GM04504 (cell line): ENCODE data around the gene TRMU.

Experiments used
- DNase-seq: peaks from one replicate; pipeline ENCODE4 v3.0.0-alpha.2; 2012; ENCODE audit warnings: low read depth

The TRMU gene

DNA sequence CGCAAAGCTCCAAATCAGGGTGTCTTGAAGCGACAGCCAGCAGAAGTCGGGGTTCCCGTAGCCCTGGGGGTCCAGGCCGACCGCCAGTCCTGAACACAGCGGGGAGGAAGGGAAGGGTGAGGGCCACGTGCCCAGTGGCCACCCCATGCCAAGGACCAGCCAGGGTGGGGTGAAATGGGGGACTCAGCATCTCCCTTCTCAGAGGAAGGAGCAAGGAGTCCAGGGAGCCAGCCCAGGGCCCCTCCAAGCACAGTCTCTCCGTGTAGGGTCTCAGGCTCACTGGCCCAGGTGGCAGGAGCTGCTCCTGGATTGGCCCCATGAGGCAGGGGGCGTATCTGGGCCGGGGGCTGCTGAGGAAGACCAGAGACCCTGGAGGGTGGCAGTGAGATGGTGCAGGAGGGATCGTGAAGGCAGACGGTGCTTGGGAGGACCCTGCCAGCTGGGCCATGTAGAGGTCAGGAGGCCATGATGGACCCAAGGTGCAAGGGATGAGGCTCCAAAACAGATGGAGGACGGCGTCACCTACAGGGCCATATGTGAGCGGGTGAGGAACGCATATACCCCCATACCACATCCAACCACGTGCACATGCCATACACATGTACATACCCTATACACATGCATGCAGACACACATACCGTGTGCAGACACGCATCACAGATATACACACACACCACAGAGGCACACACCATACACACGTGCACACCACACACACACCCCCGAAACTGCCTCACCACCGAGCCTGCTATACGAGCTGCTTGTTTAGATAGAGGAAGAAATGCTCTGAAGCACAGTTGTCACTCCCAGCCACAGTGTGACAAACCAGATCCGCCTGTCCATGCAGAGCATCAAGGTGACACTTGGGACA is 34.4 kb downstream of the TRMU start:
- DNase-seq: no peak

DNA sequence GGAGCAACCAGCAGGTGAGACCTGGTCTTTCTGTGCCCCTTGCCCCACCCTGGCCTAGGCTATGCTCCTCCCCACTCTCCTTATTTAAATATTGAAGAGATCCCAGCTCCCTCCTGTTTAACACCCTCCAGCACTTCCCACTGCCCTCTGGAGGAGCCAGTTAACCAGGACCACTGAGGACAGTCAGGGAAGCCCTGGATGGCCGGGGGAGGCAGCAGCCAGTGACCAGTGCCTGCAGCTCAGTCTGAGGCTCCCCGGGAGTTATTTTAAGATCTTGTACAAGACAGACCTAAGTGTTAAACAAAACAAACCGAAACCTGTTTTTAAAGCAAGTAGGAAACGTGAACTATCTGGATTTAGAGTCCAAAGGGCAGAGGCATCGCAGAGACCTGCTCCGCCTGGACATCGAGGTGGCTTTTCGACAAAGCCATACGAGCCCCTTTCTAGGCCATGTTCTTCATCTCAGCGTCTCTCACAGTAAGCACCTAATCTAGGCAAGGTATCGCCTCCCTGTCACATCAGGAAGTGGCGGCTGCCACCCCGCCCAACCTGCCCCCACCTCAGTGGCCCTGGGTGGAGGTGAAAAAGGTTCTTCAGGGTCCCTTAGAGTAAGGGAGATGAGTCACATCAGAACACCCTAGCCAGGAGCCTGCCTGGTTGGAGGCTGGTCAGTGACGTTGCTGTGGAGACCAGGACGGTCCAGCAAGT is 35.2 kb downstream of the TRMU start:
- no peak for DNase-seq

DNA sequence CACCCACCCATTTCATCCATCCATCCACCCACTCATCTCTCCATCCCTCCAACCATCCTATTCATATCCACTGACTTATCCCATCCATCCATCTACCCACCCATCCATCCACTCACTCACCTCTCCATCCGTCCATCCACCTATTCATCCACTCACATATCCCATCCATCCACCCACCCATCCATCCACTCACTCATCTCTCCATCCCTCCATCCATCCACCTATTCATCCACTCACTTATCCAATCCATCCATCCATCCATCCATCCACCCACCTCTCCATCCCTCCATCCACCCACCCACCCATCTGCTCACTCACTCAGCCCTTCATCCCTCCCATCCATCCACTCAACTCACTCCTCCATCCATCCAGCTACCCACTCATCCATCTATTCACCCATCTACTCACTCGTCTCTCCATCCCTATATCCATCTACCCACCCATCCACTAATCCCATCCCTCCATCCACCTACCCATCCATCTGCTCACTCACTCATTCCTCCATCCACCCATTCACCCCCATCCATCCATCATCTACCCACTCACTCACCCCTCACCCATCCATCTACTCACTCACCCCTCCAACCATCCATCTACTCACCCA is 36.2 kb downstream of the TRMU start:
- no peak for DNase-seq

DNA sequence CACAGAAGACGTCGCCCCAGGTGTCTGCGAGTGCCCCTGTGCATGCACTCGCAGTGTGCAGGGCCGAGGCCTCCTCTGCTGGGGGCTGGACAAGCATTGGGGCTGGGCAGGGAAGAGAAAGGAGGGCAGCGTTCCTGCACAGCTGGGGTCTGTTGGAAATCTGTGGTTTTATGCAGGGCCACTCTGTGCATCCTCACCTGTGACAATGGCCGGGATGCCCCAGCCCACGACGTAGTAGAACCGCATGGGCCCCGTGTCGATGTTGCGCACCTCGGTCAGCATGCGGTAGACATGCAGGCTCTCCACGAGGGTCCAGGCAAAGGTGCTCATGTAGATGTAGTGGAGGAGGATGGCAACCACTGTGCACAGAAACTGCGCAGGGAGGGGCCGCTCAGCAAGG is 37.2 kb downstream of the TRMU start:
- DNase-seq: no peak

DNA sequence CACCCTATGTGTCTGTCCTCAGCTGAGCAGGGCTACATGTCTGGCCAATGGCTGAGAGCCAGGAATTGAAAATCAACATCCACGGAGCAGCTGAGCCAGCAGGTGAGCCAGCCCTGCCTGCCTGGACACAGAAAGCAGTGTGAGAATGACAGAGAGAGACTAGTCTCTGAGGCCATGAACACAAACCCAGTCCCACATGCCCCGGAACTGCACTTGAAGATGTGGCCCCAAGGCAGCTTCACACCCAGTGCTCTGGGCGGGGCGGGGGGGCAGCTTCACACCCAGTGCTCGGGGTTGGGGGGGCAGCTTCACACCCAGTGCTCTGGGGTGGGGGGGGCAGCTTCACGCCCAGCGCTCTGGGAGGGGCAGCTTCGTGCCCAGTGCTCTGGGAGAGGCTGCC is 37.6 kb downstream of the TRMU start:
- DNase-seq: no peak

DNA sequence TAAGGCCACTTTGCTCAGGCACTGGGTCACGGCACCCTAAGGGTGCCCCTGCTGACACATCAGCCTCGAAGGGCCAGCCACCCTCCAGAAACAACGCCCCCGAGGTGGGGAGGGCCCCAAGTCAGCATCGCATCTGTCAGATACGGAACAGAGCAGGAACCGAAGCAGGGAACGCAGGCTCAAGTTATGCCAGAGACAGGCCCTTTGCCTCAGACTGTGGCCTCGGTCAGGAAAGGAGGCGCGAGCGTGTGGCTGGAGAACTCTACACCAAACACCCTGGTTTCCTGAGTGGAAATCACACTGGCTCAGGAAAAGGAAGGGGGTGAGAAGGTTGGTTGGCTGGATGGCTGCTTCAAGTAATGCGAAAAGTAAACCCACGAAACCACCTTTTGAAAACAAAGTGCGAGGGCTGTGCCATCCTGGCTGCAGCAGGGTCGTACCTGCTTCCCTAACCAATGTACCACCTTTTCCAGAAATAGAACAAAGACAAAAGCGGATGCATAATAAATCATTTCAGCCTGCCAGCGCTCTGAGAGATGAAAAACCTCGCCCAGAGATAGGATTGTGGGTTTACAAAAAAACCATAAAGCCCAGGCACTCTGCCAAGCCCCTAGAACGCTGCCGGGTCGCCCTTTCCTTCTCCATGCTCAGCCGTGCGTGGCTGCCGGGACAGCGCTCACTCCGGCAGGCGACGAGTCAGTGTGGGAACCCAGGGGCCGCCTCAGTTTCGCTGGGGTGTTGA is 38.6 kb downstream of the TRMU start:
- no peak for DNase-seq

DNA sequence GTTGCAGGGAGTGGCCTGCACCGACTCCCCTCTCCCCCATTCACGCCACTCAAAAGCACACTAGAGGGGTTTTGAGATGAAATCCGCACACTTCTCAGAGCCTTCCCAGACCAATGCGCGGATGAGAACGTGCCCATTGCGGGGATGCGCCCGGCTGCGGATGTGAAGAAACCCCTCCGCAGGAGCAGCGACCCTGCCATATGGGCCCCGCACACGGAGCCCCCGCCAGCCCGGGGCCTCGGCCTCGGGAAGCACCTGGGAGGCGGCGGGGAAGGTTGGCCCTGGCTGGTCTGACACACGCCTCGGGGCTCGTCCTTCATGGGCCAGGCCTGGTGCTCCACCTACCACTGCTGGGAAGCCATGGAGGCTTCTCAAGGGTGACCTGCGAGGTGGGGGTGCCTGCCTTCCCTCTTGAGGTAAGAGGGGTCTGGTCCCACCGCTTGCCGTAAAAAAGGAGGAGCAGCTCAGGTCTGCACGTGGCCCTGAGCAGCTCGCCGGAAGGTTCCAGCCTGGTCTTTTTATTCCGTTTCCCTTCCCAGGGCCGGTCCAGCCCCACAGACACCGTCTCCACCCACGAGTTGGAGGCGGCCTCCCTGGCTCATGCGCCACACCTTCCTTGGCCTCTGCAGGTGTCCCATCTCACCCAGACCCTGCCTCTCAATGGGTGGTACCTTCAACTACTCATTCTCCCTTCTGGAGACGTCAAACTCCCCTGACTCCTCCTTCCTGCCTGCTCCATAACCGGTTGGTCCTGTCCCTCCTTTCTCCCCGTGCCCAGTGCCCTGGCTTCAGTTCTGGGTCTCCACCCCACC is 39.4 kb downstream of the TRMU start:
- DNase-seq: no peak

DNA sequence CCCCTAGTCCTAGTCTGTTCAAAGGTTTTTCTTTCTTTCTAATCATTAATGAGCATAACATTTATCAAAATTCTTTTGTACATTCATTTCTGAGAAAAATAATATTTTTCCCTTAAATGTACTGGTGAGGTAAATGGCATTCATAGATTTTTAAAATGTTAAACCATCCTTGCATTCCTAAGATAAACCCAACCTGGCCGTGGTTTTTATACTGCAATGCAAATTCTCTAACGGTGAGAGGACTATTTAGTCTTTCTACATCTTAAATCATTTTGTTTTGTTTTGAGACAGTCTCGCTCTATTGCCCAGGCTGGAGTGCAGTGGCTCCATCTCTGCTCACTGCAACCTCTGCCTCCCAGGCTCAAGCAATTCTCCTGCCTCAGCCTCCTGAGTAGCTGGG is 40.6 kb downstream of the TRMU start:
- DNase-seq: no peak

DNA sequence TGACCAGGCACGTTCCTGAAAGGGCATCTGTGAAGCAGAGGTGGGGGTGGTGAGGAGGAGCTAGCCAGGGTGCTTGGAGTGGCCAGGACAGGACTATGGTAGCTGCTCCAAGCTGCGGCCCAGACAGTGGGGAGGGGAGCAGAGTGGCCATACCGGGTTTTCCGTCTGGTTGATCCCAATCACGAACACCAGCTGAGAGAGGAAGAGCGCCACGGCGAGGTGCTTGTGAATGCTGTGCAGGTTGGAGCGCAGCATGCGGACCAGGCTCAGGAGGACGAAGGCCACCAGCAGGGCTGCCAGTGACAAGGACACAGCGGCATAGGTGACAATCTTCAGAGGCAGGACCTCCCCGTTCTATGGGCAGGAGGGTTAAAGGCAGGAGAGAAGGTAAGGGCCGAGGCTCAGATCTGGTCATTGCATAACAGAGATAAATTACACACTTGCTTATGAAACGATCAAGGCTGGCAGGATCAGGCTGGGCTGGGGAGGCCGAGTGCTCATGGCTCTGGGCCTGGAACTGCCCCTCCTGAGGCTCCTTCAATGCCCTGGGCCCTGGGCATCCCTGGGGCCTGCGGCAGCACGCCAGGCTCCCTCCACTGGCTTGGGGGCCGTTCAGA is 41.5 kb downstream of the TRMU start:
- DNase-seq: no peak

DNA sequence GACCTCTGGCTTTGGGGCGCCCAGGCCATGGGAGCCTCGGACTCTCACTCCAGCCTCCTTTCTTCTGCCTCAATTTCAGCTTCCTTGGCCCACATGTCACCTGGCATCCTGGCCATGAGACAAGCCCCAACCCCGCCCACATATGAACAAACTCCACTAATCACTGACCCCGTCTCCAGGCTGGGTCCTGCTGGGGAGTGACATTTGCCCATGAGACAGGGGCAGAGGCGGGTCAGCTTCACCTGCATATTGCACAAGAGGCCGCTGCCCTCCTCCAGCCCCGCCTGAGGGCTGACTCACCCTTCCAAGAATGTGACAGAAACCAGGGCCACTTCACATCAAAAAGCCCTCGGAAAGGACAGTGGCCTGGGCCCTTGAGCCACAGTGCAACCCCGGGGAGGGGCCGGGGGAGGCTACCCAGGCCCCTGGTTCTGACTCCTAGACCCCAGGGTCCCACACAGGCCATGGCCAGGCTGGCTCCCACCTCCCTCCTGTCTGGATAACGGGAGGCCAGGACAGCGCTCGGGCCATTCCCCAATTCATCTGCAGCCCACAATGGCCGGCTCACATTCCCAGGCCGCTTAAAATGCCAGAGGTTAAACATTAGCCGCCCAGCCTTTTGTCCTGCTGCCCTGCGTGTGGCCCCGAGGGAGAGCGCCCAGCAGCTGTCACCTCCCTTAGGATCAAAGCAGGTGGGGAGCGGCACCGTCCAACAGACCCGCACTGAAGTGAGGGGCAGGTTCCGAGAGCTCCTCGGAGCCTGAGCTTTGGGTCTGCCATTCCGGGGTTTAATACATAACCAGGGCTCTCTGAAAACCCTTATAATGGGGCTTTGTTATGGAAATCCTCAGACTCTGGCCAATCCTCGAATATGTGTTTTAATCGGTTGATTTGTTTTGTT is 42.3 kb downstream of the TRMU start:
- DNase-seq: no peak

DNA sequence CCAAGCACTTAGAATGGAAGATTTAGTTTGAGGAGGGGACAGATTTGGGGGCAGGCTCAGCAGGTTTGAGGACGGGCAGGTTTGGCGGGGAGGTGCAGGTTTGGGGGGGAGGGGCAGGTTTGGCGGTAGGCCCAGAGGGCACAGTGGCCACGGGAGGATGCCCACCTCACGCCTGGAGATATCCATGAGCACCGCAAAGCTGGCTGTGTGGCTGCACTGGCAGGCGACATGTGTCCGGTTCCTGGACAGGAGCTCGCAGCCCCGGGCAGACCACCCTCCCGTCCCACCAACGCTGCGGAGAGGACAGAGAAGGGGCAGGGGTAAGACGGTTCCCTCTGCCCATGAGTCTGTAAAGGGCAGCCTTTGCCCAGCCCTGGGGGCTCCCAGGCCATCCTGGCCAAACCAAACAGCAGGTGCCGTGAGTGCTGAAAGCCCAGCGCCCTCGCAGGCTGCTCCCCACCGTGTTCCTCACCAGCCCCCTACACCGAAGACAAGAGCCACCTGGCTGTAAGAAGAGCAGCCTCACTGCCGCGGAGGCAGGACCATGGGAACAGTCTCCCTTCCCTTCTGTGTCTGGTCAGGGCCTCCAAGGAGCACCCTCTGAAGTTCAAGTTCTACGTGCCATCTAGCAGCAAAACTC is 43.0 kb downstream of the TRMU start:
- DNase-seq: no peak

DNA sequence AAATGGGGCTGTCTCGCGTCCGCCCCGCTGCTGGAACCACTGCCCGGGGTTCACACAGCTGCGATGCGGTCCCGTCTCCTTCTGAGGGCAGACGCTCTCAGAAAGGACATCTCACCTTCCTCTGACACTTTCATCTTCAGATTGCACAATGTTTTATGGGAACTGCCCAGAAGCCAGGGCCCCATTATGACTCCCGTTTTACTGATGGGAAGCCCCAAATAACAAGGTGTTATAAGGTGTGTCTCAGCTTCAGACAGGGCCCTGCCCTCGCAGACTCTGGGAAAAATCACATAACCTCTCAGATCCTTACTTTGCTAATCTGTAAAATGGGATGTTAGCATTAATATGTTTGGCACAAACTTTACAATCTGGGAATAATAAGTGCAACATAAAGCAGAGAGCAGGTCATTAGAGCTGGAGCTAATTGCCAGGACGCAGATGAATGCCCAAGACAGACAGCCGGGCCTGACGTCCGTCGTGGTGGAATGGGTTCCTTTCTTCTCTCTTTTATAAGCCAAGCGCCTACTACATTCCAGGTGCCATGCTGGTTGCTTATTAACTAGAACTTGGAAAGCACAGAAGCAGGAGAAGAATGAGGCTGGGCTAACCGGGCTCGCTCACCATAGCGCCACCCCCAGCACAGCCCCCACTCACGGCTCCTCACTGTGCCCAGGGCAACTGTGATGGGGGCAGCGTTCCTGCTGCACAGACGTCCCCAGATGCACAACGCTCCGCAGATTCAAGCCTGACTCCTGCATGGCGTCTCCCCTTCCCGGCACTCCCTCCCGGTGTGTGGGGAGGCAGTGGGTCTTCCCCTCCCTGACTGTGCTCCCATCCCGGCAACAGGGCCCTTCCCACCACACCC is 43.8 kb downstream of the TRMU start:
- no peak for DNase-seq

DNA sequence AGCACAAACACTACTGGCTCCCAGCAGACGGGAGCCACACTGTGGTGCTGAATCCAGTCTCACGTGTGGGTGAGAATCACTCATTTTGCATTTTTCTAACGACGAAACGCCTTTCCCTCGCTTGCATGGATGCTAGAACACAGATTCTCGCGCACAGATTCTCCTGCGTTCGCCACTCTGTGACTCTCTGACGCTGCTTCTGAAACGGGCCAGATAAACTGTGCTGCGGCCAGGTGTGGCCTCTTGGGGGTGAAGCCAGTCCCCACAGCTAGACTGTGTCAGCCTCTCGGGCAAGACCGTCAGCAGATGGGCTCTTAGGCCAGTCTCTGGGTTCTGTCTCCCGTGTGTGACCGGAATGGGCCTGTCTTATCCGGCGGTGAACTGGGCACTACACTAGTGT is 44.6 kb downstream of the TRMU start:
- no peak for DNase-seq

DNA sequence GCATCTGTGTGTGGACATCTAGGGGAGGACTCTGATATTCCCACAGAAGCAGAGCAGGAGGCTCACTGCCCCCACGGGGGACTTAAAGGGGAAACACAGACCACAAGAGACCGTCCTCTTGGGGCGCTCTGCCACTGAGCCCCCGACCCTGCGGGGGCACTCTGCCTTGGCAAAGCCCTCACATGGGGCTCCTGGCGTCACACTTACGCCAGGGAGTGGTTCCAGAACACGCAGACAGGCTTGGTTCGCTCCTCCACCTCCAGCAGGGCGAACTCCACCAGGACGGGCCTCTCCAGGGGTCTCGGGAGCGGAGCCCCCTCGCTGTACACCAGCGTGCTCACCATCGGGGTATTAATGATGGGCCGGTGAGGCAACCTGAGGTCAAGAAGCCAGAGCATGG is 45.1 kb downstream of the TRMU start:
- no peak for DNase-seq

DNA sequence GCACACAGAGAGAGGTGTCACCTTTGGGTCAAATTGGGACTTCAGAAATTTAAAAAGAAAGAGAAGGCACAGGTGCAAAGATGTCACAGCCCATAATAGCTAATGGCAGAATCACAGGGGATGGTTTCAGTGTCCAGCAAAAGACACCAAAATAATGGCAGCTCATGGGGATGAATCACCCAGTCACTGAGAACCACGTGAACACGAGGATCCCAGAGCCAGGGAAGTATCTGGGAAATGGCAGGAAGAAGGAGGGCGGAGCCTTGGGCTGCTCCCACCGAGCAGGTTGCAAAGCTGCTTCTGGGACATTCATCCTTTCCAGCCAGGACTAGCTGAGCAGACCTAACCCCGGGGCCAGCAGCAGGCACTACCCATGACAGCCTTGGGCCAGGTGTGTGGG is 45.6 kb downstream of the TRMU start:
- DNase-seq: no peak

DNA sequence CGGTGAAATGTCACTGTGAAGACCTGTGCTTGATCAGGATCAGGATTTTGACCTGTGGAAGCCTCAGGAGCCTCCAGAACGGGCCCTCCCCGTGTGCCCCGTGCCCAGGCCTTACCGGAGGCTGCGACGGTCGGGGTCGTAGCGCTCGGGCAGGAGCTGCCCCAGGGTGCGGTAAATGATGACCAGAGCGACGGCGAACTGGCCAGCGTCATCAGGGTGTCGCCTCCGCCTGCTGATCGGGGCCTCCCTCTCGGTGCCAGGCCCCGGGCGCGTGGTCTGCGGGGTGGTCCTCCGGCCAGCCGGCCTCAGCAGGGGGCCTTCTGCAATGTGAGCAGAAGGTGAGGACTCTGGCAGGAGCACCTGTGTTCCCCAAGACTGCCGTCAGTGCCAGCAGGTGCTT is 46.2 kb downstream of the TRMU start:
- no peak for DNase-seq

DNA sequence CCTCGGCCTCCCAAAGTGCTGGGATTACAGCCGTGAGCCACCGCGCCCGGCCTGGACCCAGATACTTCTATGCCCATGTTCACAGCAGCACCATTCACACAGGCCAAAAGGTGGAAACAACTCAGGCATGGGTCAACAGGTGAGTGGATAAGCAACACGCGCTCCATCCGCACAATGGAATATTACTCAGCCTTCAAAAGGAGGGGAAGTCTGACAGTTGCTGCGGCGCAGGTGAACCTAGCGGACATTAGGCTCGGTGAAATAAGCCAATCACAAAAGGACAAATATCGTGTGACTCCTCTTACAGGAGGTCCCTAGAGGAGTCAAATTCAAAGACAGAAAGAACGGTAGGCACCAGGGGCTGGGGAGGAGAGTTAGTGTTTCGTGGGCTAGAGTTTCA is 47.0 kb downstream of the TRMU start:
- DNase-seq: no peak

DNA sequence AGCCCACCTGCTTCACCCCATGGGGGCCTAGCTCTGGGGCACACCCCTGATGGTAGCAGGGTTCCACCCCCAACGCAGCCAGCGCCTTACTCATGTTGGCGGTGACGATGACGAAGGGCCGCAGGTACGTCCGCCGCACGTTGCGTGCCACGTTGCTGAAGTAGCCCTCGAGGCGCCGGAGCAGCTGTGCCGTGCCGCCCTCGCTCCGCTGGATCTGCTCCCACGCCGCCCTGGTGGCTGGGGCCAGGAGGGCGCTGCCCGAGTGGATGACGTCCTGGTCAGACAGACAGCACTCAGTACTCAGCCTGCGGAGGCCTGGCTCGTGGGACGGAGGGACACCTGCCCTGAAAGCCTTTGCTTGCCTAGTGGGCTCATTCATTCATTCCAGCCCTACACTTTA is 50.8 kb downstream of the TRMU start:
- no peak for DNase-seq

DNA sequence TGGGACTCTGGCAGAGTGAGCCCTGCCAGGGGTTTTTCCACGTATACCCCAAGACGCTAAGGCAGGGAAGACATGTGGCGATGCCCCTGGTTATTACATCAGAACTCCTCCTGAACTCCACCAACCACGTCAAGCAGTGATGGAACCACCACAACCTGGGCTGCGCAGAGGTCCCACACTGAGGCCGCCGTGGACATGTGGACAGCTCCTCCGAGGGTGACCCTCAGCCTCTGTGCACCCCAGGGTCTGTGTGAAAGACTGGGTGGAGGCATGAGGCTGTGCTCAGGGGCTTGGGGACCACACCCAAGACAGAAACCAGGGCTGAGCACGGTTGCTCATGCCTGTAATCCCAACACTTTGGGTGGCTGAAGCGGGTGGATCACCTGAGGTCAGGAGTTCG is 52.2 kb downstream of the TRMU start:
- DNase-seq: no peak
